Esophagus squamous epithelium (tissue), 5 donors: ENCODE measurements around the gene TPRX1. TPM values are rescaled to one million over a fixed set of nuclear protein-coding genes. Genes with fewer than 3 reads are reported as not detected.

Experiments
- DNase-seq: peaks from one replicate; lab custom pipeline; 2025; lab: John Stamatoyannopoulos, UW
- H3K27ac ChIP-seq, 4 donors: fragments of 200-600 bp; sonication (generic); one replicate each; pipeline ENCODE4 v1.5.1; 2016 to 2019; ENCODE audit warnings: mild to moderate bottlenecking in 1 of 4
- H3K27me3 ChIP-seq, 4 donors: fragments of 200-600 bp; sonication (generic); 1 replicate in 3 of 4; 2 replicates in 1 of 4; pipeline versions ENCODE4 v1.5.1 to v1.6.0; 2017 to 2021; ENCODE audit warnings: antibody characterized with exemption in 1 of 4
- H3K36me3 ChIP-seq, 3 donors: fragments of 200-600 bp; sonication (generic); one replicate each; pipeline ENCODE4 v1.5.1; 2016 to 2019
- H3K4me1 ChIP-seq, 3 donors: fragments of 200-600 bp; sonication (generic); one replicate each; pipeline ENCODE4 v1.5.1; 2017 to 2019
- H3K4me3 ChIP-seq, 4 donors: fragments of 200-600 bp; sonication (generic); 1 replicate in 3 of 4; 2 replicates in 1 of 4; pipeline ENCODE4 v1.5.1; 2016 to 2019; ENCODE audit warnings: mild to moderate bottlenecking in 2 of 4, moderate library complexity in 1 of 4
- H3K9me3 ChIP-seq, 3 donors: fragments of 200-600 bp; sonication (generic); one replicate each; pipeline ENCODE4 v1.5.1; 2016 to 2019
- CTCF ChIP-seq, 6 experiments: fragments of 450-650 bp in 4 of 6; fragments of 200-600 bp in 2 of 6; sonication (generic) in 2 of 6; IDR thresholded peaks; one replicate each; pipeline ENCODE4 v1.5.1; 2016 to 2019; ENCODE audit warnings: antibody characterized with exemption in 6 of 6, mild to moderate bottlenecking in 4 of 6, moderate library complexity in 4 of 6
- POLR2A ChIP-seq, 4 donors: fragments of 450-650 bp; IDR thresholded peaks; one replicate each; pipeline ENCODE4 v1.6.1; 2017; ENCODE audit warnings: antibody characterized with exemption in 4 of 4, mild to moderate bottlenecking in 4 of 4, moderate library complexity in 3 of 4
- WGBS, 2 donors: methylation state at CpG; one replicate each; pipeline ENCODE4 v1.1.5; 2018; 5-methylcytosine and 5-hydroxymethylcytosine counted together
- intact Hi-C: fragments of 100-400 bp; cut with DNase I; formaldehyde crosslinking; loops from one replicate; pipeline ENCODE4 v1.15.0; 2022
- total RNA-seq, 4 donors: library from RNA; depleted of rRNA; stranded (reverse); fragments of >200 nt; gene quantifications; one replicate each; pipeline ENCODE4 v1.1.0, GENCODE V29; 2016
- donor health status: DM: yes; HTN: yes; CAD: no.

TPRX1 gene
- total RNA-seq, 4 donors from 2014 or later = not detected

GRCh38 chr19:47761566-47761965 lies 42.8 kb downstream of the TPRX1 start:
- DNase-seq = no peak
- WGBS, 2 donors = 48 to 72% methylated on average over 4 to 5 of the region's 5 CpGs
- TF ChIP-seq CTCF (IDR thresholded peaks at IDR 0.05) = no peak
- Histone ChIP-seq H3K9me3 (no peaks in the 10 kb centered on the region), H3K4me3 (no peak overlapping the region), H3K4me1 (peaks cover 0 to 9% (median 0%) of the 10 kb centered on the region in 3 donors), H3K36me3 (peaks cover 14 to 39% (median 18%) of the 10 kb centered on the region in 3 donors), H3K27me3 (no peaks in the 10 kb centered on the region), H3K27ac (no peak overlapping the region)
- intact Hi-C loops = no loop called here

GRCh38 chr19:47760632-47760999 lies 43.7 kb downstream of the TPRX1 start:
- Histone ChIP-seq H3K27ac (no peak overlapping the region), H3K4me3 (no peak overlapping the region), H3K36me3 (peaks cover 23 to 48% (median 28%) of the 10 kb centered on the region in 3 donors), H3K9me3 (no peaks in the 10 kb centered on the region), H3K4me1 (peaks cover 0 to 4% (median 0%) of the 10 kb centered on the region in 3 donors), H3K27me3 (no peaks in the 10 kb centered on the region)
- intact Hi-C loops = no loop called here
- TF ChIP-seq POLR2A (IDR thresholded peaks at IDR 0.05) = no peak
- TF ChIP-seq CTCF (IDR thresholded peaks at IDR 0.05) = no peak
- DNase-seq = no peak
- WGBS, 2 donors = 79 to 90% methylated on average over 5 of the region's 5 CpGs

- peaks cover 37 to 70% (median 49%) of the 10 kb centered on the region in 3 donors for H3K36me3 ChIP-seq
- no peak for TF ChIP-seq CTCF (IDR thresholded peaks at IDR 0.05)
- H3K9me3 ChIP-seq = no peaks in the 10 kb centered on the region
- H3K27ac ChIP-seq = no peak overlapping the region
- intact Hi-C loops = no loop called here
- H3K27me3 ChIP-seq = no peaks in the 10 kb centered on the region
- WGBS, 2 donors = 85 to 86% methylated on average over 4 to 5 of the region's 5 CpGs
- DNase-seq = no peak
- H3K4me1 ChIP-seq = no peaks in the 10 kb centered on the region
- H3K4me3 ChIP-seq = no peak overlapping the region
These were observed 45.9 kb downstream of the TPRX1 start for GRCh38 chr19:47758443-47758804.

GRCh38 chr19:47757617-47758442 lies 46.5 kb downstream of the TPRX1 start:
- TF ChIP-seq POLR2A (IDR thresholded peaks at IDR 0.05) (no peak), CTCF (IDR thresholded peaks at IDR 0.05) (no peak)
- H3K36me3 ChIP-seq = peaks cover 43 to 76% (median 53%) of the 10 kb centered on the region in 3 donors
- no peak overlapping the region for H3K27ac ChIP-seq
- DNase-seq = no peak
- no peaks in the 10 kb centered on the region for H3K27me3 ChIP-seq
- H3K4me3 ChIP-seq = no peak overlapping the region
- H3K4me1 ChIP-seq = no peaks in the 10 kb centered on the region
- no peaks in the 10 kb centered on the region for H3K9me3 ChIP-seq
- 77% methylated on average over 13 of the region's 14 CpGs for WGBS, 2 donors
- intact Hi-C loops = no loop called here

GRCh38 chr19:47756953-47757608 lies 47.3 kb downstream of the TPRX1 start:
- H3K27me3 ChIP-seq = no peaks in the 10 kb centered on the region
- no peak overlapping the region for H3K4me3 ChIP-seq
- H3K36me3 ChIP-seq = peaks cover 48 to 83% (median 60%) of the 10 kb centered on the region in 3 donors
- H3K4me1 ChIP-seq = no peaks in the 10 kb centered on the region
- intact Hi-C loops = no loop called here
- H3K9me3 ChIP-seq = no peaks in the 10 kb centered on the region
- H3K27ac ChIP-seq = no peak overlapping the region
- DNase-seq = no peak
- 88 to 100% methylated on average over 1 to 18 of the region's 22 CpGs for WGBS, 2 donors
- TF ChIP-seq POLR2A (IDR thresholded peaks at IDR 0.05) = no peak
- no peak for TF ChIP-seq CTCF (IDR thresholded peaks at IDR 0.05)
